ENCODE results near the gene VPS16.

- no peak for TF ChIP-seq CTCF (IDR thresholded peaks at IDR 0.05; ENCODE audit: insufficient read depth, low read length, poor library complexity, severe bottlenecking)
- no peak for TF ChIP-seq EZH2phosphoT487 (conservative IDR thresholded peaks at IDR 0.05; ENCODE audit: low read length)
These were observed 30.9 kb upstream of the VPS16 start for GRCh38 chr20:2809690-2810089.

All from SU-DHL-6 (cell line).